NCI-H2107 treated with DMSO at 0.1 percent for 48 hours (cell line): Measurements from ENCODE around the gene NOS1.
"Not testable (repeated sequence)": the region's sequence is repeated elsewhere in the genome, so short reads cannot be mapped to it uniquely, and the experiment has no call there.

Experiments used
- DNase-seq: peaks from one replicate; lab custom pipeline; 2025; ENCODE audit not compliant: unreplicated experiment; lab: John Stamatoyannopoulos, UW

The NOS1 gene

GRCh38 chr12:117273091-117273490, 88.3 kb downstream of the NOS1 start:
- no peak for DNase-seq

- no peak for DNase-seq
Measured at GRCh38 chr12:117272690-117273089, 88.7 kb downstream of the NOS1 start.

GRCh38 chr12:117262749-117263148, 98.7 kb downstream of the NOS1 start:
- no peak for DNase-seq

GRCh38 chr12:117261247-117261646, 100.2 kb downstream of the NOS1 start:
- no peak for DNase-seq

GRCh38 chr12:117255386-117255785, 106.0 kb downstream of the NOS1 start:
- no peak for DNase-seq

- no peak for DNase-seq
Measured at GRCh38 chr12:117243488-117243887, 117.9 kb downstream of the NOS1 start.

- DNase-seq, result no peak
Measured at GRCh38 chr12:117241697-117242096, 119.7 kb downstream of the NOS1 start.

GRCh38 chr12:117240081-117240755, 121.2 kb downstream of the NOS1 start:
- DNase-seq, result no peak

GRCh38 chr12:117236456-117237001, 124.9 kb downstream of the NOS1 start:
- DNase-seq, result peak; percentile 81

GRCh38 chr12:117235261-117235660, 126.2 kb downstream of the NOS1 start:
- no peak for DNase-seq

- DNase-seq, result no peak
Measured at GRCh38 chr12:117234441-117234840, 127.0 kb downstream of the NOS1 start.

- DNase-seq, result no peak
Measured at GRCh38 chr12:117231750-117232149, 129.7 kb downstream of the NOS1 start.

- DNase-seq, result no peak
Measured at GRCh38 chr12:117228239-117228638, 133.2 kb downstream of the NOS1 start.

- no peak for DNase-seq
Measured at GRCh38 chr12:117227000-117227653, 134.3 kb downstream of the NOS1 start.

GRCh38 chr12:117226505-117226904, 134.9 kb downstream of the NOS1 start:
- no peak for DNase-seq

- DNase-seq, result no peak
Measured at GRCh38 chr12:117225179-117225578, 136.2 kb downstream of the NOS1 start.

GRCh38 chr12:117220947-117221346, 140.5 kb downstream of the NOS1 start:
- DNase-seq, result not testable (repeated sequence)

GRCh38 chr12:117218149-117218548, 143.3 kb downstream of the NOS1 start:
- DNase-seq, result no peak

GRCh38 chr12:117216686-117217085, 144.7 kb downstream of the NOS1 start:
- no peak for DNase-seq

GRCh38 chr12:117214797-117215196, 146.6 kb downstream of the NOS1 start:
- DNase-seq, result no peak

GRCh38 chr12:117213295-117213808, 148.1 kb downstream of the NOS1 start:
- DNase-seq, result no peak

- DNase-seq, result peak; percentile 79
Measured at GRCh38 chr12:117212563-117213190, 148.7 kb downstream of the NOS1 start.
